Heart right ventricle (tissue), 16 donors: ENCODE results near the gene HMGCS1. TPM values are rescaled to one million over a fixed set of nuclear protein-coding genes. Genes with fewer than 3 reads are reported as not detected.

Experiments
- ATAC-seq, 8 donors: fragments of 200-7000 bp; cut with Tn5 transposase; one replicate each; pipeline ENCODE4 v1.9.1; 2020; ENCODE audit warnings: mild to moderate bottlenecking in 8 of 8, moderate library complexity in 8 of 8, moderate number of reproducible peaks in 1 of 8
- DNase-seq, 2 donors: peaks; one replicate each; pipeline ENCODE4 v3.0.0-alpha.2; 2020
- H3K27ac ChIP-seq, 10 donors: fragments of 200-600 bp; sonication (generic) in 2 of 10; one replicate each; pipeline versions ENCODE4 v1.5.0 to v1.8.0; 2020 to 2022; ENCODE audit warnings: mild to moderate bottlenecking in 3 of 10
- H3K27me3 ChIP-seq, 7 donors: fragments of 200-600 bp; one replicate each; pipeline ENCODE4 v1.8.0; 2021 to 2022; ENCODE audit warnings: mild to moderate bottlenecking in 2 of 7
- H3K36me3 ChIP-seq, 9 donors: fragments of 200-600 bp; sonication (generic) in 1 of 9; one replicate each; pipeline versions ENCODE4 v1.5.0 to v1.8.0; 2020 to 2022; ENCODE audit warnings: mild to moderate bottlenecking in 2 of 9
- H3K4me1 ChIP-seq, 9 donors: fragments of 200-600 bp; sonication (generic) in 1 of 9; one replicate each; pipeline versions ENCODE4 v1.5.0 to v1.8.0; 2020 to 2022; ENCODE audit warnings: mild to moderate bottlenecking in 4 of 9
- H3K4me3 ChIP-seq, 10 donors: fragments of 200-600 bp; sonication (generic) in 2 of 10; one replicate each; pipeline versions ENCODE4 v1.5.0 to v1.8.0; 2020 to 2022; ENCODE audit warnings: mild to moderate bottlenecking in 7 of 10, moderate library complexity in 2 of 10
- H3K9me3 ChIP-seq, 11 donors: fragments of 200-600 bp in 10 of 11; sonication (generic) in 2 of 11; one replicate each; pipeline versions ENCODE4 v1.5.0 to v1.8.0; 2013 to 2022; ENCODE audit warnings: mild to moderate bottlenecking in 2 of 11, control low read depth in 1 of 11, moderate library complexity in 1 of 11
- WGBS, 2 donors: extraction: QIAGEN DNeasy Blood & Tissue Kit; methylation state at CpG; one replicate each; pipeline ENCODE4 v1.1.7; 2013; ENCODE audit warnings: inconsistent platforms in 1 of 2; 5-methylcytosine and 5-hydroxymethylcytosine counted together
- intact Hi-C, 10 donors: fragments of 100-400 bp; cut with DNase I; formaldehyde crosslinking; loops; one replicate each; pipeline versions ENCODE4 v1.11.1 to v1.14.2; 2022
- polyA plus RNA-seq, 2 donors: library from polyadenylated mRNA; stranded (reverse); fragments of 200-250 nt; gene quantifications; one replicate each; pipeline ENCODE4 v1.2.3, GENCODE V29; 2013
- total RNA-seq, 10 donors: library from RNA; stranded (reverse); fragmentation: NEBNext Ultra II Directional in 3 of 10; extraction: Animal tissue kit (Norgen Biotek cat#: 25700) in 3 of 10; gene quantifications; one replicate each; pipeline versions ENCODE4 v1.2.1 to v1.2.4, GENCODE V29; 2021 to 2023
- TF ChIP-seq, protein P1 (sequence below), 9 donors: fragments of 200-600 bp; sonication (generic) in 2 of 9; IDR thresholded peaks; one replicate each; pipeline versions ENCODE4 v1.5.0 to v1.8.0; 2021 to 2022; ENCODE audit warnings: antibody characterized with exemption in 9 of 9, mild to moderate bottlenecking in 5 of 9, moderate library complexity in 1 of 9
- donor health status: Arrhythmogenic right ventricular cardiomyopathy.
- donor health status: ischemic (EF 13 %, LVEDD 7.1; RV severe dilation, severe dysfunction).
- donor health status: healthy with polysubstance abuse.
- donor health status: DM: no; HTN: yes; CAD: no.
- donor health status: DM: no; HTN: no; CAD: no.
- donor health status: ischemic (EF 25% LVEDD 6.9; RV normal size, moderate dysfunction).
- donor health status: ischemic (EF 25% LVEDD 5.7; RV mildly dilated, moderate dysfunction).
- donor health status: healthy.
- donor health status: DM: yes; HTN: yes; CAD: no.
- donor health status: Ischemic cardiomyopathy.
- donor health status: ischemic (EF 35%, LVEDD 5.7; RV mildly dilated, moderate dysfunction).
- donor health status: nonischemic (EF 11% LVEDD 7.7; RV severe dilation, severe dysfunction).
- donor health status: DM: yes; HTN: yes; CAD: no.
- donor health status: PGD.
- donor health status: ischemic (EF 29% LVEDD 5.4; RV normal size, mild dysfunction).
- donor health status: nonischemic (EF 23%, LVEDD 6.1; RV moderate dilation, normal function).

The HMGCS1 gene
- total and polyA plus RNA-seq, 12 donors: 8.3 to 33.0 (median 26.7) TPM

DNA sequence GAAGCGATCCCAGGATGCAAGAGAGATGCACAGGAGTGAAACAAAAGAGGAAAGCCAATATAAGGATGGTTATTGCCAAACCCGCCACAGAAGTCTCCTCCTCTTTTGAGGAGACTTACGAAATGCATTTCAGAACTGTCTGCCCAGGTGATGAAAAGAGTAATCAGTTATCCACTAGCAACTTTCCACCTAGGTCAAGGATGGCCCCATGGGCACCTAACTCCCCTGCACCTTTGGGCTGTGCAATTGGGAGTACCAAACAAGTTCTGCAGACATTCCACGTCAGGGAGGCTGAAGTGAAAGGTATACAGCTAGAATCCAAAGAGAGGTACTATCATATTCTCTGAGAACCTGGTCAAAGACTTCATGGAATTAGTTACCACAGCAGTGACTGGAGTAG, 25.7 kb downstream of the HMGCS1 start:
- TF ChIP-seq, protein P1, sequence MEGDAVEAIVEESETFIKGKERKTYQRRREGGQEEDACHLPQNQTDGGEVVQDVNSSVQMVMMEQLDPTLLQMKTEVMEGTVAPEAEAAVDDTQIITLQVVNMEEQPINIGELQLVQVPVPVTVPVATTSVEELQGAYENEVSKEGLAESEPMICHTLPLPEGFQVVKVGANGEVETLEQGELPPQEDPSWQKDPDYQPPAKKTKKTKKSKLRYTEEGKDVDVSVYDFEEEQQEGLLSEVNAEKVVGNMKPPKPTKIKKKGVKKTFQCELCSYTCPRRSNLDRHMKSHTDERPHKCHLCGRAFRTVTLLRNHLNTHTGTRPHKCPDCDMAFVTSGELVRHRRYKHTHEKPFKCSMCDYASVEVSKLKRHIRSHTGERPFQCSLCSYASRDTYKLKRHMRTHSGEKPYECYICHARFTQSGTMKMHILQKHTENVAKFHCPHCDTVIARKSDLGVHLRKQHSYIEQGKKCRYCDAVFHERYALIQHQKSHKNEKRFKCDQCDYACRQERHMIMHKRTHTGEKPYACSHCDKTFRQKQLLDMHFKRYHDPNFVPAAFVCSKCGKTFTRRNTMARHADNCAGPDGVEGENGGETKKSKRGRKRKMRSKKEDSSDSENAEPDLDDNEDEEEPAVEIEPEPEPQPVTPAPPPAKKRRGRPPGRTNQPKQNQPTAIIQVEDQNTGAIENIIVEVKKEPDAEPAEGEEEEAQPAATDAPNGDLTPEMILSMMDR (IDR thresholded peaks at IDR 0.05): no peak
- H3K27me3 ChIP-seq: no peaks in the 10 kb centered on the region
- no peaks in the 10 kb centered on the region for H3K9me3 ChIP-seq
- 98% methylated on average over 4 of the region's 4 CpGs for WGBS, 2 donors
- ATAC-seq (no peak), DNase-seq (no peak)
- H3K36me3 ChIP-seq: peaks cover 0 to 63% (median 22%) of the 10 kb centered on the region in 9 donors
- intact Hi-C loops: no loop called here
- H3K4me1 ChIP-seq: peaks cover 0 to 16% (median 0%) of the 10 kb centered on the region in 9 donors
- H3K27ac ChIP-seq: no peak overlapping the region
- H3K4me3 ChIP-seq: no peak overlapping the region

GRCh38 chr5:43286623-43287022, 26.6 kb downstream of the HMGCS1 start:
- DNase-seq (no peak), ATAC-seq (peak in 2 of 8 donors; percentile 25 to 26)
- H3K4me3 ChIP-seq: no peak overlapping the region
- intact Hi-C loops: no loop called here
- H3K27ac ChIP-seq: no peak overlapping the region
- peaks cover 0 to 16% (median 0%) of the 10 kb centered on the region in 9 donors for H3K4me1 ChIP-seq
- no peaks in the 10 kb centered on the region for H3K9me3 ChIP-seq
- peaks cover 0 to 54% (median 13%) of the 10 kb centered on the region in 9 donors for H3K36me3 ChIP-seq
- TF ChIP-seq, protein P1 (IDR thresholded peaks at IDR 0.05): no peak
- no peaks in the 10 kb centered on the region for H3K27me3 ChIP-seq

- no peak overlapping the region for H3K4me3 ChIP-seq
- H3K4me1 ChIP-seq: no peaks in the 10 kb centered on the region
- DNase-seq: no peak
- intact Hi-C loops: no loop called here
- H3K36me3 ChIP-seq: peaks cover 0 to 9% (median 0%) of the 10 kb centered on the region in 9 donors
- H3K9me3 ChIP-seq: no peaks in the 10 kb centered on the region
- 48 to 61% methylated on average over 7 of the region's 7 CpGs for WGBS, 2 donors
- no peak for ATAC-seq
- no peaks in the 10 kb centered on the region for H3K27me3 ChIP-seq
- H3K27ac ChIP-seq: no peak overlapping the region
- TF ChIP-seq, protein P1 (IDR thresholded peaks at IDR 0.05): no peak
These were observed 31.2 kb downstream of the HMGCS1 start for GRCh38 chr5:43281840-43282658.

GRCh38 chr5:43279548-43280274, 33.5 kb downstream of the HMGCS1 start:
- no peaks in the 10 kb centered on the region for H3K9me3 ChIP-seq
- no peak for DNase-seq
- H3K4me3 ChIP-seq: no peak overlapping the region
- no peak for ATAC-seq
- H3K36me3 ChIP-seq: no peaks in the 10 kb centered on the region
- no peak overlapping the region for H3K27ac ChIP-seq
- WGBS, 2 donors: 92 to 94% methylated on average over 12 of the region's 12 CpGs
- H3K4me1 ChIP-seq: peaks cover 0 to 13% (median 0%) of the 10 kb centered on the region in 9 donors
- intact Hi-C loops: no loop called here
- TF ChIP-seq, protein P1 (IDR thresholded peaks at IDR 0.05): no peak
- no peaks in the 10 kb centered on the region for H3K27me3 ChIP-seq
